HG02884 (cell line): ENCODE data around the gene LARGE2.
"Not testable (repeated sequence)": the region's sequence is repeated elsewhere in the genome, so short reads cannot be mapped to it uniquely, and the experiment has no call there.

ENCODE experiments used
- ATAC-seq: cut with Tn5 transposase; IDR thresholded peaks from one replicate; pipeline ENCODE4 v1.9.1; 2021; ENCODE audit warnings: mild to moderate bottlenecking, moderate library complexity; ENCODE audit not compliant: unreplicated experiment

Gene LARGE2

GRCh38 chr11:45895553-45896259, 26.8 kb upstream of the LARGE2 start:
- ATAC-seq, result no peak

- ATAC-seq, result no peak
Measured at GRCh38 chr11:45896422-45896984, 26.0 kb upstream of the LARGE2 start.

GRCh38 chr11:45897556-45897955, 24.9 kb upstream of the LARGE2 start:
- ATAC-seq, result no peak

- ATAC-seq, result no peak
Measured at GRCh38 chr11:45899086-45899447, 23.4 kb upstream of the LARGE2 start.

- peak; percentile 51 for ATAC-seq
Measured at GRCh38 chr11:45899448-45900174, 22.8 kb upstream of the LARGE2 start.

- not testable (repeated sequence) for ATAC-seq
Measured at GRCh38 chr11:45900175-45900800, 22.2 kb upstream of the LARGE2 start.

- no peak for ATAC-seq
Measured at GRCh38 chr11:45900916-45901617, 21.4 kb upstream of the LARGE2 start.

- no peak for ATAC-seq
Measured at GRCh38 chr11:45901626-45902025, 20.8 kb upstream of the LARGE2 start.

GRCh38 chr11:45902452-45903380, 19.7 kb upstream of the LARGE2 start:
- ATAC-seq, result no peak

- ATAC-seq, result no peak
Measured at GRCh38 chr11:45904309-45904915, 18.0 kb upstream of the LARGE2 start.

- ATAC-seq, result no peak
Measured at GRCh38 chr11:45905095-45905494, 17.4 kb upstream of the LARGE2 start.

- ATAC-seq, result not testable (repeated sequence)
Measured at GRCh38 chr11:45905576-45905975, 16.9 kb upstream of the LARGE2 start.

- no peak for ATAC-seq
Measured at GRCh38 chr11:45906096-45906682, 16.3 kb upstream of the LARGE2 start.

GRCh38 chr11:45906965-45907611, 15.4 kb upstream of the LARGE2 start, which contains the start of gene FREY1:
Gene FREY1 (minus strand): TSS chr11:45907271. CDS start chr11:45907245, 26 bp downstream.
- ATAC-seq, result no peak

- ATAC-seq, result no peak
Measured at GRCh38 chr11:45907911-45908370, 14.5 kb upstream of the LARGE2 start.

- ATAC-seq, result no peak
Measured at GRCh38 chr11:45909594-45910475, 12.6 kb upstream of the LARGE2 start.

GRCh38 chr11:45910623-45911022, 11.8 kb upstream of the LARGE2 start:
- ATAC-seq, result no peak
